GM13977 (cell line): ENCODE measurements around the gene RNU7-1.
A peak's percentile ranks its signal among the peaks of the same experiment; 100 is the strongest.
"Not testable (repeated sequence)": the region's sequence is repeated elsewhere in the genome, so short reads cannot be mapped to it uniquely, and the experiment has no call there.

Source experiments
- DNase-seq: peaks from one replicate; pipeline ENCODE4 v3.0.0; 2012; ENCODE audit warnings: low spot score
- in situ Hi-C: fragments of 300-500 bp; cut with MboI; formaldehyde crosslinking; loops from one replicate; pipeline ENCODE4 v1.12.0; 2022; ENCODE audit warnings: low sequenced_read_pairs, low pct_unique_long_range_greater_than_20kb, mixed read lengths, inconsistent platforms; ENCODE audit not compliant: unreplicated experiment
- TF ChIP-seq, protein P1 (sequence below): IDR thresholded peaks from 2 replicates; pipeline ENCODE4 v1.5.1; 2012; ENCODE audit warnings: mild to moderate bottlenecking, control low read depth; ENCODE audit not compliant: insufficient read depth; ENCODE audit errors: extremely low read depth, missing control alignments

The RNU7-1 gene

DNA sequence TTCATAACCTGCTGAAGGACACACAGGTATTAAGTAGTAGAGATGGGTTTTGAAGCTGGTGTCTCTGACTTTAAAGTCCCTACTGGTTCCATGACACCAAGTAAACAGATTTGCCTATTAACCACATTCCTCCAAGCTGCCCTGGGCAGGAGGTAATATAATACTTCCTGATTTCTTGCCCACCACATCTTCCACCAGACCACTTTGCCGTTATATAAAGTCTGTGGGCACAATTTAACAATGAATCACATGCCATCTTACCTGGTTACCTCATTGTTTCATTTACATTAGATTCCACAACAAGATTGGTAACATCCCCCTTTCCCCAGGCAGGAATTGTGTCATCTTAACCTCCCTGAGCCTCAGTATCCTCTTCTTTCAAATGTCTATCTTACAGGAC is 39.9 kb upstream of the RNU7-1 start:
- TF ChIP-seq, protein P1, sequence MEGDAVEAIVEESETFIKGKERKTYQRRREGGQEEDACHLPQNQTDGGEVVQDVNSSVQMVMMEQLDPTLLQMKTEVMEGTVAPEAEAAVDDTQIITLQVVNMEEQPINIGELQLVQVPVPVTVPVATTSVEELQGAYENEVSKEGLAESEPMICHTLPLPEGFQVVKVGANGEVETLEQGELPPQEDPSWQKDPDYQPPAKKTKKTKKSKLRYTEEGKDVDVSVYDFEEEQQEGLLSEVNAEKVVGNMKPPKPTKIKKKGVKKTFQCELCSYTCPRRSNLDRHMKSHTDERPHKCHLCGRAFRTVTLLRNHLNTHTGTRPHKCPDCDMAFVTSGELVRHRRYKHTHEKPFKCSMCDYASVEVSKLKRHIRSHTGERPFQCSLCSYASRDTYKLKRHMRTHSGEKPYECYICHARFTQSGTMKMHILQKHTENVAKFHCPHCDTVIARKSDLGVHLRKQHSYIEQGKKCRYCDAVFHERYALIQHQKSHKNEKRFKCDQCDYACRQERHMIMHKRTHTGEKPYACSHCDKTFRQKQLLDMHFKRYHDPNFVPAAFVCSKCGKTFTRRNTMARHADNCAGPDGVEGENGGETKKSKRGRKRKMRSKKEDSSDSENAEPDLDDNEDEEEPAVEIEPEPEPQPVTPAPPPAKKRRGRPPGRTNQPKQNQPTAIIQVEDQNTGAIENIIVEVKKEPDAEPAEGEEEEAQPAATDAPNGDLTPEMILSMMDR: no peak
- no peak for DNase-seq
- in situ Hi-C loops: no loop called here

GRCh38 chr12:6904280-6905276 is 39.0 kb upstream of the RNU7-1 start, which contains the start of gene LRRC23:
LRRC23 (plus strand) TSS chr12:6904822; CDS start chr12:6905634, 812 bp downstream.
- DNase-seq: peak; percentile 94
- TF ChIP-seq, protein P1: no peak
- in situ Hi-C loops: no loop called here

- TF ChIP-seq, protein P1: no peak
- DNase-seq: no peak
- in situ Hi-C loops: no loop called here
These were observed 38.1 kb upstream of the RNU7-1 start for GRCh38 chr12:6905414-6906040.

- DNase-seq, in situ Hi-C loops: not testable (repeated sequence)
These were observed 35.5 kb upstream of the RNU7-1 start for GRCh38 chr12:6908141-6908540.

DNA sequence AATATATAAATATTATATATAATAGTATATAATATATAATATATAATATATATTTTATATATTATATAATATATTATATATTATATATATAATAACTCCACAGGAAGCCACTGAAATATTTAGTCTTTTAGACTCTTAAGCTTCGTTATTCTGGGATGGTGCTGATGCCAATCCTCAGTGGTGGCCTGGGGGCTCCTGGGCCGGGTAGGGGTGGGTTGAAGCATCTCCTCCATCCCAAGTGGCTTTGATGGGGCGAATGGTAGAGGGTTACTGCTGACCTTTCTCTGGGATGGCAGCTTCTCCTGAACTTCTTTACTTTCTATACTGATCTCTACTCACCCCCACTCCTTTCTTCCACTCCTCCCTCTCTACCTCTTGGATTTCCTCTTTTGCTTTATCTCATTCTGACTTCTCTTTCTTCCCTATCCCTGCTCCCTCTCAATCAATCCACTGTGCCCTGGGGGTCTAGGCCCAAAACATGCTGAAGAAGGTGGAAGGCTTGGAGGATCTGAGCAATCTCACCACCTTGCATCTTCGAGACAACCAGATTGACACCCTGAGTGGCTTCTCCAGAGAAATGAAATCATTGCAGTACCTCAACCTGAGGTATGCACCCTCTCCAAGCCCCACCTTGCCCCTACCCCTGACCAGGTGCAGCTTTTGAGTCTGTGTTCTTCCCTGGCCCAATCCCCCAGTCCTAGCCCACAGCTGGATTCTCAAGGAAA is 34.0 kb upstream of the RNU7-1 start:
- DNase-seq: no peak
- in situ Hi-C loops: no loop called here
- TF ChIP-seq, protein P1: no peak

- no peak for DNase-seq
- TF ChIP-seq, protein P1: no peak
- in situ Hi-C loops: no loop called here
These were observed 31.3 kb upstream of the RNU7-1 start for GRCh38 chr12:6912164-6912935.
